ENCODE measurements around the gene MAPRE3.

DNA sequence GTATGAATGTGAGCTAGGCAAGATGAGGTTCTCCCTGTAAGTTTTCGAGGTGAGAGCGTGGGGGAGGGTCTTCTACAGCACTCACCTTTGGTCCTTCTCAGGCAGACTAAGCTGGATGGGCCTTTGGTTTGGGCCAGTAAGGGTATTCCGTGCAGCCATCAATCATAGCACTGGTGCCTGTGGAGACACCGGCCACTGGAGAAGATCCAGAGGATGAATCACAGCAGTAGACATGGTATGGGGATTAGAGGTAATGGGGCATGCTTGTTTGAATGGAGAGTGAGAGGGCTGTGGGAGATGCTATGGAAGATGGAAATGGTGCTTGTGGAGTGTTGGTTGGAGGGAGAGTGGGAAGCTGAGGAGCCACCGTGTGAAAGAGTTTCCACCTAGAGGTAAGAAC lies 16.1 kb downstream of the MAPRE3 start:
- no peak for TF ChIP-seq CTCF (IDR thresholded peaks at IDR 0.05)
- TF ChIP-seq POLR2A (IDR thresholded peaks at IDR 0.05): no peak

Measured in body of pancreas (tissue), 4 donors.